K562 (cell line): ENCODE results near the gene METRN. TPM values are rescaled to one million over a fixed set of nuclear protein-coding genes. Genes with fewer than 3 reads are reported as not detected.

ENCODE experiments used
- CBX1 ChIP-seq: sonication (generic); IDR thresholded peaks from 2 replicates; pipeline ENCODE4 v1.6.1; 2016; ENCODE audit warnings: antibody characterized with exemption, low read depth, mild to moderate bottlenecking
- DNMT1 ChIP-seq: fragments of 450-650 bp; IDR thresholded peaks from 2 replicates; pipeline ENCODE4 v1.6.1; 2016; ENCODE audit warnings: antibody characterized with exemption, mild to moderate bottlenecking
- E2F6 ChIP-seq, 2 experiments: IDR thresholded peaks; 2 replicates each; pipeline ENCODE4 v1.6.1; 2011; ENCODE audit warnings: borderline replicate concordance in 1 of 2, control low read depth in 1 of 2, low read depth in 1 of 2, low read length in 1 of 2, mild to moderate bottlenecking in 1 of 2, mixed read lengths in 1 of 2, moderate library complexity in 1 of 2; ENCODE audit not compliant: insufficient read depth in 1 of 2, insufficient read length in 1 of 2, poor library complexity in 1 of 2, severe bottlenecking in 1 of 2; ENCODE audit errors: extremely low read depth in 1 of 2
- EZH2 ChIP-seq: IDR thresholded peaks from 2 replicates; pipeline ENCODE4 v1.6.1; 2012; ENCODE audit warnings: low read depth, mild to moderate bottlenecking, inconsistent platforms, low read length, borderline replicate concordance
- GABPA ChIP-seq: fragments of 200-800 bp; sonication (Bioruptor generic); conservative IDR thresholded peaks from 2 replicates; pipeline ENCODE4 v1.6.1; 2016; ENCODE audit warnings: low read depth, missing genetic modification characterization, missing compliant biosample characterization
- NR2C2 ChIP-seq, 2 experiments: fragments of 200-800 bp in 1 of 2; sonication (Bioruptor generic) in 1 of 2; sonication (generic) in 1 of 2; formaldehyde crosslinking in 1 of 2; IDR thresholded peaks; 2 replicates each; pipeline versions ENCODE4 v1.6.1 to v1.8.0; 2016 to 2022; ENCODE audit warnings: mild to moderate bottlenecking in 1 of 2, missing compliant biosample characterization in 1 of 2, missing genetic modification characterization in 1 of 2, missing genetic modification reagents in 1 of 2
- PCBP1 ChIP-seq: fragments of 200-400 bp; formaldehyde crosslinking; IDR thresholded peaks from 2 replicates; pipeline ENCODE4 v1.6.1; 2018; ENCODE audit warnings: mild to moderate bottlenecking, low read depth, low read length; ENCODE audit not compliant: poor library complexity, severe bottlenecking
- PURB ChIP-seq: sonication (generic); formaldehyde crosslinking; IDR thresholded peaks from 2 replicates; pipeline ENCODE4 v1.9.0; 2021; ENCODE audit warnings: low read depth, mild to moderate bottlenecking, missing genetic modification reagents
- RERE ChIP-seq: sonication (generic); formaldehyde crosslinking; IDR thresholded peaks from 2 replicates; pipeline ENCODE4 v1.8.0; 2023; ENCODE audit warnings: missing genetic modification reagents, mild to moderate bottlenecking, borderline replicate concordance
- SP2 ChIP-seq: IDR thresholded peaks from 2 replicates; pipeline ENCODE4 v1.6.1; 2011; ENCODE audit warnings: mild to moderate bottlenecking, low read depth, low read length, moderate library complexity; ENCODE audit not compliant: poor library complexity, severe bottlenecking; ENCODE audit errors: extremely low read depth
- SRSF1 ChIP-seq: fragments of 200-400 bp; formaldehyde crosslinking; IDR thresholded peaks from 2 replicates; pipeline ENCODE4 v1.6.1; 2017; ENCODE audit warnings: mild to moderate bottlenecking, low read depth, low read length, moderate library complexity
- TFE3 ChIP-seq: fragments of 450-650 bp; formaldehyde crosslinking; IDR thresholded peaks from 2 replicates; pipeline ENCODE4 v1.4.0; 2020; ENCODE audit warnings: mild to moderate bottlenecking, mixed read lengths
- XRCC4 ChIP-seq: IDR thresholded peaks from one replicate; pipeline ENCODE4 v1.6.1; 2011; ENCODE audit not compliant: insufficient read depth, insufficient read length; ENCODE audit errors: extremely low read depth
- ZBTB9 ChIP-seq: fragments of 450-650 bp; formaldehyde crosslinking; IDR thresholded peaks from 2 replicates; pipeline ENCODE4 v1.4.0; 2020; ENCODE audit warnings: mild to moderate bottlenecking, moderate library complexity
- ZNF239 ChIP-seq: fragments of 250-450 bp; sonication (Bioruptor Pico); IDR thresholded peaks from 2 replicates; pipeline ENCODE4 v1.4.0; 2020; ENCODE audit warnings: mild to moderate bottlenecking
- polyA plus RNA-seq, 8 experiments: library from polyadenylated mRNA; depleted of rRNA in 4 of 8; stranded (reverse) in 5 of 8; unstranded in 3 of 8; fragments of >200 nt; fragmentation: Nextera tagmentation in 2 of 8; fragmentation: Illumina TruSeq in 1 of 8; extraction: Ambion mirVana in 2 of 8; extraction: Trizol in 1 of 8; gene quantifications; 2 replicates each; pipeline versions ENCODE4 v1.2.1 to v1.2.3, GENCODE V29; 2011 to 2014; ENCODE audit warnings: inconsistent platforms in 1 of 8, missing spikeins in 1 of 8
- total RNA-seq, 7 experiments: library from RNA; depleted of rRNA in 6 of 7; stranded (reverse); fragments of >200 nt in 6 of 7; fragmentation: Illumina TruSeq in 2 of 7; extraction: Trizol in 2 of 7; gene quantifications; 2 replicates each; pipeline versions ENCODE4 v1.2.1 to v1.2.3, GENCODE V29; 2011 to 2021; ENCODE audit warnings: low replicate concordance in 1 of 7

METRN gene
- total and polyA plus RNA-seq, 9 of the 15 experiments (the other 6 are each of a cell fraction or from before 2014, with no cell fraction given), result 0.20 to 89.8 (median 15.4) TPM

GRCh38 chr16:682493-683395 lies 32.2 kb upstream of the METRN start (continued):
- no peak for TF ChIP-seq RERE
- TF ChIP-seq DNMT1, result no peak
- no peak for TF ChIP-seq SP2
- peak; percentile 50 for TF ChIP-seq PCBP1
- TF ChIP-seq NR2C2 (CRISPR knock-in tag; IDR thresholded peaks at IDR 0.05), result no peak
- no peak for TF ChIP-seq NR2C2 (tag; IDR thresholded peaks at IDR 0.05)
- no peak for TF ChIP-seq PURB (CRISPR knock-in tag)
- no peak for TF ChIP-seq SRSF1
- no peak for TF ChIP-seq TFE3 (CRISPR knock-in tag)
- no peak for TF ChIP-seq EZH2
- no peak for TF ChIP-seq ZNF239
- peak in 1 of 2 experiments; percentile 6 for TF ChIP-seq E2F6 (IDR thresholded peaks at IDR 0.05; ENCODE audit: borderline replicate concordance in 1 of 2, extremely low read depth in 1 of 2, insufficient read depth in 1 of 2, insufficient read length in 1 of 2, low read depth in 1 of 2, low read length in 1 of 2, poor library complexity in 1 of 2, severe bottlenecking in 1 of 2)
- no peak for TF ChIP-seq XRCC4
- TF ChIP-seq CBX1, result peak; percentile 53; the same call in 1 of the 2 replicates
- no peak for TF ChIP-seq GABPA (tag)
- no peak for TF ChIP-seq ZBTB9 (CRISPR knock-in tag)
